ENCODE measurements around the gene DTNBP1. TPM values are rescaled to one million over a fixed set of nuclear protein-coding genes. Genes with fewer than 3 reads are reported as not detected.

Gene DTNBP1
- total RNA-seq, 1 donor from 2014 or later: 20.1 TPM

DNA sequence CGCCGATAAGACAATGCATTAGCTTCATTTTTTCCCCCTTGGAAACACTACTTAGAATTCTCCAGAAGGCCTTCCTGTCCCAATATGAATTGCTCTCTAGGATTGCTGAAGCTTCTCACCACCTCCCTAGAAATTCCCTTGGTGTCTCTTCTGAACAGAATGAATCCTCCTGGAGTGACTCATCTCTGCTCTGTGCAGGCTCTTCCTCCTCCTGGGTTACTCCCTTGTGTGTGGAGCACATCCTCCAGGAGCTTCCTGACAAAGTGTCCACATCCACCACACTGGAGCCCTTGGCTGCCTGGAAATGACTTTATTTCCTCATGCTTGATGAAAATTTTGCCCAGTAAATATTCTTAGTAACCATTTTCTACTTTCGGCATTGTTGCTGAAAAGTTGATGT is 54.4 kb downstream of the DTNBP1 start:
- H3K4me3 Mint-ChIP-seq (ENCODE audit: unreplicated experiment): no peak overlapping the region
- no peak for DNase-seq (ENCODE audit: extremely low spot score, unreplicated experiment)
- H3K4me1 Mint-ChIP-seq (ENCODE audit: unreplicated experiment): peaks cover 24% of the 10 kb centered on the region
- peak overlapping the region; percentile 14 for H3K27ac Mint-ChIP-seq (ENCODE audit: unreplicated experiment)
- peaks cover 34% of the 10 kb centered on the region for H3K36me3 Mint-ChIP-seq (ENCODE audit: unreplicated experiment)
- TF ChIP-seq, protein P1, sequence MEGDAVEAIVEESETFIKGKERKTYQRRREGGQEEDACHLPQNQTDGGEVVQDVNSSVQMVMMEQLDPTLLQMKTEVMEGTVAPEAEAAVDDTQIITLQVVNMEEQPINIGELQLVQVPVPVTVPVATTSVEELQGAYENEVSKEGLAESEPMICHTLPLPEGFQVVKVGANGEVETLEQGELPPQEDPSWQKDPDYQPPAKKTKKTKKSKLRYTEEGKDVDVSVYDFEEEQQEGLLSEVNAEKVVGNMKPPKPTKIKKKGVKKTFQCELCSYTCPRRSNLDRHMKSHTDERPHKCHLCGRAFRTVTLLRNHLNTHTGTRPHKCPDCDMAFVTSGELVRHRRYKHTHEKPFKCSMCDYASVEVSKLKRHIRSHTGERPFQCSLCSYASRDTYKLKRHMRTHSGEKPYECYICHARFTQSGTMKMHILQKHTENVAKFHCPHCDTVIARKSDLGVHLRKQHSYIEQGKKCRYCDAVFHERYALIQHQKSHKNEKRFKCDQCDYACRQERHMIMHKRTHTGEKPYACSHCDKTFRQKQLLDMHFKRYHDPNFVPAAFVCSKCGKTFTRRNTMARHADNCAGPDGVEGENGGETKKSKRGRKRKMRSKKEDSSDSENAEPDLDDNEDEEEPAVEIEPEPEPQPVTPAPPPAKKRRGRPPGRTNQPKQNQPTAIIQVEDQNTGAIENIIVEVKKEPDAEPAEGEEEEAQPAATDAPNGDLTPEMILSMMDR (IDR thresholded peaks at IDR 0.05): no peak
- peaks cover 8% of the 10 kb centered on the region for H3K9me3 Mint-ChIP-seq (ENCODE audit: unreplicated experiment)
- no peaks in the 10 kb centered on the region for H3K27me3 Mint-ChIP-seq (ENCODE audit: unreplicated experiment)

DNA sequence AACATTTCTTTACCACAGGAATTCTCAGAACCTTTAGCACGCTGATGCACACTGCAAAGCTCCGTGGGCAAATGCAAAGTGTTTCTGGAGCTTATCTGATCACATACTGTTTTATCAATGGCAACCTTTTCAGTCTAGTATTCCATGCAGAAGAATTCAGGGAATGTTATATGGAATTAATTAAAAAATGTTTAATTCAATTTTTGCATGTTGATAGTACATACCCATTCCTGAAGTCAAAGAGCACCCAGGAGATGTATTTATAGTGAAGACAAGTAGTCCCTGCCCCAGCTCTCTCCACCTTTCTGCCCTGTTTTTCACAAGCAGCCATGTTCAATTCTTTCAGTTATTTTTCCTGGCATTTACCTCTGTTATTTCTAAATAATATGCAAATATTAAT is 55.2 kb downstream of the DTNBP1 start:
- H3K4me3 Mint-ChIP-seq (ENCODE audit: unreplicated experiment): no peak overlapping the region
- peaks cover 30% of the 10 kb centered on the region for H3K36me3 Mint-ChIP-seq (ENCODE audit: unreplicated experiment)
- H3K4me1 Mint-ChIP-seq (ENCODE audit: unreplicated experiment): peaks cover 24% of the 10 kb centered on the region
- H3K27ac Mint-ChIP-seq (ENCODE audit: unreplicated experiment): no peak overlapping the region
- H3K27me3 Mint-ChIP-seq (ENCODE audit: unreplicated experiment): no peaks in the 10 kb centered on the region
- DNase-seq (ENCODE audit: extremely low spot score, unreplicated experiment): no peak
- H3K9me3 Mint-ChIP-seq (ENCODE audit: unreplicated experiment): peaks cover 8% of the 10 kb centered on the region
- TF ChIP-seq, protein P1 (IDR thresholded peaks at IDR 0.05): no peak

DNA sequence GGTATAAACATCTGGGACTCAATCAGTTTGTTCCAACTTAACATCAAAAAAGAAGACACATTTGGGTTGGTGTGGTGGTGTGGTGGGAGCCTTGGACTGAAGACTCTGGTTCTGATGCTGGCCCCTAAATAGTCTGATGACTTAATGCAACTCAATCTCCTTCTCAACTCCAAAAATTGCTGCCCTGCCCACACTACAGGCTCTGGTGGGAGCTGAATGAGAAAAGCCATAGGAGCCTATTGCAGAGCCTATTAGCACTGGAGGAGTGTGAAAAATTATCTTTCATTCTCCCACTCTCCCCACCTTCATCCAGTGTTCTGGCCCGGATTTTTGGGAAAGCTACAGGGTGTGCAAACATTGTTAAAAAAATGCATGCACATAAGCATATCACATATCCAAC is 56.5 kb downstream of the DTNBP1 start:
- no peak overlapping the region for H3K4me3 Mint-ChIP-seq (ENCODE audit: unreplicated experiment)
- peaks cover 24% of the 10 kb centered on the region for H3K4me1 Mint-ChIP-seq (ENCODE audit: unreplicated experiment)
- peaks cover 3% of the 10 kb centered on the region for H3K9me3 Mint-ChIP-seq (ENCODE audit: unreplicated experiment)
- TF ChIP-seq, protein P1 (IDR thresholded peaks at IDR 0.05): no peak
- no peaks in the 10 kb centered on the region for H3K27me3 Mint-ChIP-seq (ENCODE audit: unreplicated experiment)
- peaks cover 23% of the 10 kb centered on the region for H3K36me3 Mint-ChIP-seq (ENCODE audit: unreplicated experiment)
- no peak for DNase-seq (ENCODE audit: extremely low spot score, unreplicated experiment)
- no peak overlapping the region for H3K27ac Mint-ChIP-seq (ENCODE audit: unreplicated experiment)

DNA sequence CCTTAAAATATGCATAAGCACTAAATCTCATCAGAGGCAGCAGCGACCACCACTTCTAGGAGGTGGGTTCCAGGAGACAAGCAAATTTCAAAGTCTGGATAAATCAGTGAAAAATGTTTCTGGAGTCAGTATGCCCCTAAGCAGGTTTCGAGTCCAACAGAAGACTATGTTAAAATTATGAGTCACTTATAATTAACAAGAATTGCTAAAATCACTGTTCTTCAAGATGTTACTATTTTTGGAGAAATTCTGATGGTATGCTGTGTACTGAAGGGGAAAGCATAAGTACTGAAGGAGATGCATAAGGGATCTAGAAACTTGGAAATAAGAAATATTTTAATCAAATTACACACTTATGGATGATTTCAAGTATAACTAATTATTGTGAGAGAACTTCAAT is 58.0 kb downstream of the DTNBP1 start:
- TF ChIP-seq, protein P1 (IDR thresholded peaks at IDR 0.05): no peak
- H3K4me3 Mint-ChIP-seq (ENCODE audit: unreplicated experiment): no peak overlapping the region
- H3K36me3 Mint-ChIP-seq (ENCODE audit: unreplicated experiment): peaks cover 26% of the 10 kb centered on the region
- H3K4me1 Mint-ChIP-seq (ENCODE audit: unreplicated experiment): peaks cover 24% of the 10 kb centered on the region
- no peak for DNase-seq (ENCODE audit: extremely low spot score, unreplicated experiment)
- no peaks in the 10 kb centered on the region for H3K27me3 Mint-ChIP-seq (ENCODE audit: unreplicated experiment)
- H3K27ac Mint-ChIP-seq (ENCODE audit: unreplicated experiment): no peak overlapping the region
- H3K9me3 Mint-ChIP-seq (ENCODE audit: unreplicated experiment): no peaks in the 10 kb centered on the region

DNA sequence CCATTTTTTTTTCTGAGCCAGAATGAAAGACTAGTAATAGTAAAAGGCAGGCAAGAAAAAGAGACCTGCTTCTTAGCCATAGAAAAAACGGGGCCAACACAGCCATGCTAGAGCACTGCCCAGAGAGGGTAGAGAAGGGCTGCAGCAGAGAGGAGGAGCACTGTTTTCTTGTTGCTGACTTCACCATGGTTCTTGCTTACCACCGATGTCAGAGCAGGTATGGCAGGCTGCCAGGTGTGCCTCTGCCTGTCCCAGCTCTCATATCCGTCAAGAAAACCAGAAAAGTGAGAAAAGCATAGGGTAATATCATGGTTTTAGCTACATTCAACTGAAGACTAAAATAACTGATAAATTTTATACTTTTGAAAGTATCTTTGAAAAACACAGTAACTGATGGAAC is 60.7 kb downstream of the DTNBP1 start:
- TF ChIP-seq, protein P1 (IDR thresholded peaks at IDR 0.05): no peak

More for the DNA sequence above, 60.7 kb downstream of the DTNBP1 start:
- peaks cover 20% of the 10 kb centered on the region for H3K36me3 Mint-ChIP-seq (ENCODE audit: unreplicated experiment)
- no peaks in the 10 kb centered on the region for H3K27me3 Mint-ChIP-seq (ENCODE audit: unreplicated experiment)
- H3K9me3 Mint-ChIP-seq (ENCODE audit: unreplicated experiment): no peaks in the 10 kb centered on the region
- peaks cover 14% of the 10 kb centered on the region for H3K4me1 Mint-ChIP-seq (ENCODE audit: unreplicated experiment)
- H3K27ac Mint-ChIP-seq (ENCODE audit: unreplicated experiment): no peak overlapping the region
- DNase-seq (ENCODE audit: extremely low spot score, unreplicated experiment): no peak
- no peak overlapping the region for H3K4me3 Mint-ChIP-seq (ENCODE audit: unreplicated experiment)
